ENCODE results near the gene BCL2L11. TPM values are rescaled to one million over a fixed set of nuclear protein-coding genes. Genes with fewer than 3 reads are reported as not detected.

The BCL2L11 gene
- total RNA-seq, 4 donors from 2014 or later: 4.8 to 18.8 (median 13.7) TPM

GRCh38 chr2:111091811-111092211, 28.9 kb upstream of the BCL2L11 start:
- peaks cover 0 to 3% of the 10 kb centered on the region in 2 donors for H3K4me1 ChIP-seq
- H3K36me3 ChIP-seq: no peaks in the 10 kb centered on the region
- in situ Hi-C loops (cut with MboI; ENCODE audit: low sequenced_read_pairs in 4 of 4) (no loop called here), intact Hi-C loops (cut with DNase I; ENCODE audit: low total_unique reads) (loop anchor here (10.0 kb wide), 1 partner anchor 97 kb away; no protein-coding TSS in a partner anchor)
- H3K27ac ChIP-seq: no peak overlapping the region
- no peaks in the 10 kb centered on the region for H3K9me3 ChIP-seq
- DNase-seq (no peak), ATAC-seq (no peak)
- H3K4me3 ChIP-seq: no peak overlapping the region
- no peaks in the 10 kb centered on the region for H3K27me3 ChIP-seq
- TF ChIP-seq CTCF (IDR thresholded peaks at IDR 0.05 in 4 of 5, conservative IDR thresholded peaks at IDR 0.05 in 1 of 5) (no peak), POLR2A (IDR thresholded peaks at IDR 0.05) (no peak)

DNA sequence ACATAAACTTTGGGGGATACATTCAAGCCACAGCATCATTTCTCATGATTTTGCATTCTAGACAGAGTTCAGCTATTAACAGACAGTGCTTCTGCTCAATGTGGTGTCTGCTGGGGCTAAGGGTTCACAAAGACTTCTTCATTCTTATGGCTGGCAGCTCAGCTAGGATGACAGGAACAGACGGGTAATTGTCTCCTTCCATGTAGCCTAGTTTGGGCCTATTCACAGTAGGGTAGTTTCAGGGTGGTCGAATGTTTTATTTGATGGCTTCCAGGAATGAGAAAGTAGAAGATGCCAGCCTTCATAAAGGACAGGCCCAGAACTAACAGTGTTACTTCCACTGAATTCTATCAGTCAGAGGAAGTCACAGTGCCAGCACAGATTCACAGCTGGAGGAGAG, 26.0 kb upstream of the BCL2L11 start:
- in situ Hi-C loops (cut with MboI; ENCODE audit: low sequenced_read_pairs in 4 of 4): no loop called here
- no peak for TF ChIP-seq CTCF (IDR thresholded peaks at IDR 0.05 in 4 of 5, conservative IDR thresholded peaks at IDR 0.05 in 1 of 5)
- TF ChIP-seq POLR2A (IDR thresholded peaks at IDR 0.05): no peak
- peak; percentile 30 to 44 for ATAC-seq

GRCh38 chr2:111095434-111095833, 25.3 kb upstream of the BCL2L11 start:
- TF ChIP-seq CTCF (IDR thresholded peaks at IDR 0.05 in 4 of 5, conservative IDR thresholded peaks at IDR 0.05 in 1 of 5) (no peak), POLR2A (IDR thresholded peaks at IDR 0.05) (no peak)
- in situ Hi-C loops (cut with MboI; ENCODE audit: low sequenced_read_pairs in 4 of 4): no loop called here
- H3K27ac ChIP-seq: peak overlapping the region in 3 of 4 donors; percentile 59 to 72 (median 72)

More for the DNA sequence above, 26.0 kb upstream of the BCL2L11 start:
- Histone ChIP-seq H3K36me3 (no peaks in the 10 kb centered on the region), H3K4me3 (no peak overlapping the region), H3K9me3 (no peaks in the 10 kb centered on the region), H3K27me3 (no peaks in the 10 kb centered on the region), H3K27ac (peak overlapping the region in 3 of 4 donors; percentile 20 to 72 (median 40)), H3K4me1 (peaks cover 0 to 3% of the 10 kb centered on the region in 2 donors)
- intact Hi-C loops (cut with DNase I; ENCODE audit: low total_unique reads): loop anchor here (10.0 kb wide), 1 partner anchor 100 kb away; no protein-coding TSS in a partner anchor
- no peak for DNase-seq

GRCh38 chr2:111099402-111099801, 21.3 kb upstream of the BCL2L11 start:
- H3K4me3 ChIP-seq: no peak overlapping the region
- intact Hi-C loops (cut with DNase I; ENCODE audit: low total_unique reads): loop anchor here (10.0 kb wide), 1 partner anchor 105 kb away; no protein-coding TSS in a partner anchor
- H3K4me1 ChIP-seq: peaks cover 0 to 3% of the 10 kb centered on the region in 2 donors
- no peak overlapping the region for H3K27ac ChIP-seq
- no peaks in the 10 kb centered on the region for H3K27me3 ChIP-seq
- DNase-seq (no peak), ATAC-seq (no peak)
- in situ Hi-C loops (cut with MboI; ENCODE audit: low sequenced_read_pairs in 4 of 4): no loop called here
- TF ChIP-seq CTCF (IDR thresholded peaks at IDR 0.05 in 4 of 5, conservative IDR thresholded peaks at IDR 0.05 in 1 of 5) (no peak), POLR2A (IDR thresholded peaks at IDR 0.05) (no peak)
- no peaks in the 10 kb centered on the region for H3K36me3 ChIP-seq
- no peaks in the 10 kb centered on the region for H3K9me3 ChIP-seq

More at GRCh38 chr2:111095434-111095833, 25.3 kb upstream of the BCL2L11 start:
- intact Hi-C loops (cut with DNase I; ENCODE audit: low total_unique reads): loop anchor here (10.0 kb wide), 1 partner anchor 101 kb away; no protein-coding TSS in a partner anchor
- ATAC-seq (peak; percentile 94 to 98), DNase-seq (peak; percentile 48 to 86)
- Histone ChIP-seq H3K36me3 (no peaks in the 10 kb centered on the region), H3K4me3 (no peak overlapping the region), H3K9me3 (no peaks in the 10 kb centered on the region), H3K4me1 (peaks cover 0 to 3% of the 10 kb centered on the region in 2 donors), H3K27me3 (no peaks in the 10 kb centered on the region)

Measured in gastrocnemius medialis (tissue), 4 donors.